ENCODE results near the gene LRATD1. TPM values are rescaled to one million over a fixed set of nuclear protein-coding genes. Genes with fewer than 3 reads are reported as not detected.

The LRATD1 gene
- total and polyA plus RNA-seq, 3 donors from 2014 or later: 39.4 to 133 (median 94.5) TPM

DNA sequence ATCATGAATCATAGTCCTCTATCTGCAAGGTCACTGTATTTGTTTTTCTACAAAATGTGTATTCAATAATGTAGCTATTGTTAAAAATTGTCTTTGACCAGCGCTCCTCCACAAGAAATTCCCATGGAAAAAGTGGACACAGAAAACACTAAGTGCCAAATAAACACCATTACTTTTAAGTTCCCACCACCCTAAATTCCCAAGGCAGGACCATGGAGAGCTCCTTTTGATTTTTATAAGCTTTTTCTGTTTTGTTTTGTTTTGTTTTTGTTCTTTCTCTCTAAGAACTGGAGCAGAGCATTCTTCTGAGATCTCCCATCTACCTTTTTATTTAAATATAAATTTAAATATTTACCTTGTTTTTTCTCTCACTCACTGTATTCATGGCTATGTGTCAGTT is 44.5 kb downstream of the LRATD1 start:
- no peak for TF ChIP-seq POLR2A (IDR thresholded peaks at IDR 0.05)
- TF ChIP-seq, protein P1, sequence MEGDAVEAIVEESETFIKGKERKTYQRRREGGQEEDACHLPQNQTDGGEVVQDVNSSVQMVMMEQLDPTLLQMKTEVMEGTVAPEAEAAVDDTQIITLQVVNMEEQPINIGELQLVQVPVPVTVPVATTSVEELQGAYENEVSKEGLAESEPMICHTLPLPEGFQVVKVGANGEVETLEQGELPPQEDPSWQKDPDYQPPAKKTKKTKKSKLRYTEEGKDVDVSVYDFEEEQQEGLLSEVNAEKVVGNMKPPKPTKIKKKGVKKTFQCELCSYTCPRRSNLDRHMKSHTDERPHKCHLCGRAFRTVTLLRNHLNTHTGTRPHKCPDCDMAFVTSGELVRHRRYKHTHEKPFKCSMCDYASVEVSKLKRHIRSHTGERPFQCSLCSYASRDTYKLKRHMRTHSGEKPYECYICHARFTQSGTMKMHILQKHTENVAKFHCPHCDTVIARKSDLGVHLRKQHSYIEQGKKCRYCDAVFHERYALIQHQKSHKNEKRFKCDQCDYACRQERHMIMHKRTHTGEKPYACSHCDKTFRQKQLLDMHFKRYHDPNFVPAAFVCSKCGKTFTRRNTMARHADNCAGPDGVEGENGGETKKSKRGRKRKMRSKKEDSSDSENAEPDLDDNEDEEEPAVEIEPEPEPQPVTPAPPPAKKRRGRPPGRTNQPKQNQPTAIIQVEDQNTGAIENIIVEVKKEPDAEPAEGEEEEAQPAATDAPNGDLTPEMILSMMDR (IDR thresholded peaks at IDR 0.05): no peak
- Histone ChIP-seq H3K27me3 (no peaks in the 10 kb centered on the region), H3K36me3 (ENCODE audit: low read depth, missing control alignments) (no peaks in the 10 kb centered on the region), H3K4me3 (no peak overlapping the region), H3K9me3 (no peaks in the 10 kb centered on the region), H3K4me1 (no peaks in the 10 kb centered on the region), H3K27ac (no peak overlapping the region)
- 63 to 81% methylated on average over 1 of the region's 1 CpG for WGBS, 2 donors
- no peak for DNase-seq
- intact Hi-C loops (cut with DNase I; ENCODE audit: low total_unique reads): no loop called here

DNA sequence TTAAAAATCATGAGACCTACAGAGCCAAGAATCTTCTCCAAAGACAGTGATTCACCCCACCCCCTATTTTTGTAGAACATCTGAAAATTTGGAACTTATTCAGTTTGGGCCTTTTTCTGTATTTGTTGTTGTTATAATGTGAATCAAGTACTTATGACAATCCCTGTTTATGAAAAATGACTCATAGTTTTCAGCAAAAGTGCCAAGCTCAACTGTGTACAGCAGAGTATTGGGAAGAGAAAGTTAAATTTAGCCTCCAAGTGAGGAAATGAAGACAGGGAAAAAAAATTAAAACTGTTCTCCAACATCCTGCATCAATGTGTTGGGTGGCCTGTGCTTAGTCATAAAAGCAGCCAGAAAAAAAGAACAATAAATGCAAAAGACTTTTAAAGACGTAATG is 46.2 kb downstream of the LRATD1 start:
- Histone ChIP-seq H3K27me3 (no peaks in the 10 kb centered on the region), H3K36me3 (ENCODE audit: low read depth, missing control alignments) (no peaks in the 10 kb centered on the region), H3K9me3 (no peaks in the 10 kb centered on the region), H3K4me1 (no peaks in the 10 kb centered on the region), H3K4me3 (no peak overlapping the region), H3K27ac (no peak overlapping the region)
- no peak for DNase-seq
- WGBS, 2 donors: 64 to 77% methylated on average over 1 of the region's 1 CpG
- intact Hi-C loops (cut with DNase I; ENCODE audit: low total_unique reads): no loop called here
- TF ChIP-seq POLR2A (IDR thresholded peaks at IDR 0.05): no peak
- TF ChIP-seq, protein P1 (IDR thresholded peaks at IDR 0.05): no peak

DNA sequence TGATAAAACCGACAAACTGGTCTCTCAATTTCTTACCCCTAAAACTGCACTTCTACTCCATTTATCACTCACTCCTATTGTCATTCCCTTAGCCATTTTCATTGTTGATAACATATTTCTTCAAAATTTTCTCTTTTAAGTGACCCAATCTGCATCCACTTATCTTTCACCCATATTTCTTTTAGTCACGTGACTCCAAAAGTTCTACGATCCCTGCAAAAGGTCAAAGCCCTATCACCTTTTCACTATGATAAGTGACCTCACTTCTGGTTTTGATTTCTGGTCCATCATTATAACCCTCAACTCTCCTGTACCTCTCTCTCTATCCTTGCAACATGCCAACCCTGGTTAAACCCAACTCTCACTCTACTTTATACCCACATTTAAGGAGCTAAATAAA is 49.1 kb downstream of the LRATD1 start:
- no peak for TF ChIP-seq POLR2A (IDR thresholded peaks at IDR 0.05)
- TF ChIP-seq, protein P1 (IDR thresholded peaks at IDR 0.05): no peak
- Histone ChIP-seq H3K27ac (no peak overlapping the region), H3K9me3 (no peaks in the 10 kb centered on the region), H3K4me3 (no peak overlapping the region), H3K27me3 (no peaks in the 10 kb centered on the region), H3K4me1 (no peaks in the 10 kb centered on the region), H3K36me3 (ENCODE audit: low read depth, missing control alignments) (no peaks in the 10 kb centered on the region)
- no peak for DNase-seq
- 72% methylated on average over 3 of the region's 3 CpGs for WGBS, 2 donors
- intact Hi-C loops (cut with DNase I; ENCODE audit: low total_unique reads): no loop called here
